HCEC 1CT (cell line): ENCODE measurements around the gene DDHD1.
A peak's percentile ranks its signal among the peaks of the same experiment; 100 is the strongest.
"Not testable (repeated sequence)": the region's sequence is repeated elsewhere in the genome, so short reads cannot be mapped to it uniquely, and the experiment has no call there.

Experiments used
- DNase-seq: peaks from one replicate; pipeline ENCODE4 v3.0.0-alpha.2; 2017

The DDHD1 gene

DNA sequence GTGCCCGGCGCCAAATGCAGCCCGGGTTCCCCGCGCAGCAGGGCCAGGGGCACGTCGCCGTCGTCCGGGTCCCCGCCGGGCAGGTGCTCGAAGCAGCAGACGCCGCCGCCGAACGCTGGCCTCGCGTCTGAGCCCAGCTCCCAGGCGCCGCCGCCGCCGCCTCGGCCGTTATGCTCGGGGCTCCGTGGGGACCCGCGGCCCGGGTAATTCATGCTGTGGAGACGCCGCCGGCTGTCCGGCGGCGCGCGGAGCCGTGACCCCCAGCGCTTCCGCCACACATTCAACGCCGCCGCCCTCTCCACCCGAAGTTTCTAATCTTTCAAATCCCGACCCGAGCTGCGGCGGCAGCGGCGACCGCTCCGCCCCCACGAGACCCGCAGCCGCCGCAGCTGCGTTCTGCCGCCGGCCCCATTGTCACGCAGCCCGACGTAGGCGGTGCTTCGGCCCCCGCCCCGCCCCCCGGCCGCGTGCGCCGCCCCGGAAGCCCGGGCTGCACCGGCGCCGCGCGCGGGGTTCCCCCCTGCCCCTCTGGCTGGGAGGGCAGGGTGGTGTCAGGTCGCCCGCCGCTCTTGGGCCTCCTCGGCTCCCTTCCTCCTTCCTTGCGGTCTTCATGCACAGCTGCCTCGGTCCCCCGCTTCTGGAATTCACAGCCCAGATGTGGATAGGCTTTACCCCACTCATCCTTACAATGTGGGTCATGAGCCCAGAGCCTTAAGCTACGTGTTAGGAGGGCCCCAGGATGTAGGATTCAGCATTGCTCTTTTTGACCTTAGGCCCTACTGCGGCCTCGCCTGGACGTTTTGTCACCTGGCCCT lies at the start of gene DDHD1:
Gene DDHD1, minus strand, starts transcription at position 437 of the 815 bp plus-strand sequence. Its CDS starts 225 bp downstream, at position 212.
- peak; percentile 61 for DNase-seq

DNA sequence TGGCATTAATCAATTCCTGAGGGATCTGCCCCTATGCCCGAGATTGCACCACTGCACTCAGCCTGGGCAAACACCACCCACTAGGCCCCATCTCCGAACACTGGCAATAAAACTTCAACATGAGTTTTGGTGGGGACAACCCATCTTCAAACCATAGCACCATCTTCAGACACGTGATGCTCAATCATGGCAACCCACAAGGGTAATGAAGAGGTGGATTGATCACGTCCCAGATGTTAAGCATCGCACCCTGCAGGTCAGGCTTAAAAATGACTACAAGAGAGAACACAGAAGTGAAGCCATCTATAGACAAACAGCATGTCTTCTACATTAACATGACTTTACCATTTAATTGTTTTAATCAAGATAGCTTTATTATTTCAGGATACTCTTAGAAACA lies 42.8 kb upstream of the DDHD1 start:
- DNase-seq = no peak

GRCh38 chr14:53193193-53193592 lies 40.1 kb upstream of the DDHD1 start:
- no peak for DNase-seq

- DNase-seq = no peak
These were observed 39.1 kb upstream of the DDHD1 start for GRCh38 chr14:53192052-53192760.

- DNase-seq = peak; percentile 17
These were observed 37.8 kb upstream of the DDHD1 start for GRCh38 chr14:53190938-53191337.

DNA sequence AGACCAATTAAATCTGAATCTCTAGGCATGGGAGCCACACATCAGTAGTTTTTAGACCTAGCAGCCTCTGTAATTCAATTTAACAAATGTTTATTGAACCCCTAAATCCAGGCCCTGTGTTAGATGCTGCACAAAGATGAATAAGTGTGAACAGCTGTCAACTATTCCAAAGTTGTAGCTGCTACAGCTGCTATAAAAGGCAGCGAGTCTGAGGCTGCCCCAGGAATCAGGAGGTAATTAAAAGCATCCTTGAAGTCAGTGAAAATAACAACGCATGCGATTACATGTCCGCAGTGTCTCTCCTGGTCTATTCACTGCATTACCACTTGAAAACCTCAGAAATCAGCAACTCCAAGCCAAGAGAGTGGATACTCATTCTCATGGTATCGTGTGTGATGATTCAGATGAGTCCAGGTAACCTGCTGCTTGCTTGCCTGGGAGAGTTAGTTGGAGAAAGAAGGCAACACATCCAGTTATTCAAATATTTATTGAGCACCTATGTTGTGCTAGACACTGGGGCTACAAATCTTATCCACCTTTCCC lies 34.9 kb upstream of the DDHD1 start:
- DNase-seq = no peak

GRCh38 chr14:53186532-53186931 lies 33.4 kb upstream of the DDHD1 start:
- DNase-seq = no peak

GRCh38 chr14:53183611-53184010 lies 30.5 kb upstream of the DDHD1 start:
- DNase-seq = peak; percentile 1

DNA sequence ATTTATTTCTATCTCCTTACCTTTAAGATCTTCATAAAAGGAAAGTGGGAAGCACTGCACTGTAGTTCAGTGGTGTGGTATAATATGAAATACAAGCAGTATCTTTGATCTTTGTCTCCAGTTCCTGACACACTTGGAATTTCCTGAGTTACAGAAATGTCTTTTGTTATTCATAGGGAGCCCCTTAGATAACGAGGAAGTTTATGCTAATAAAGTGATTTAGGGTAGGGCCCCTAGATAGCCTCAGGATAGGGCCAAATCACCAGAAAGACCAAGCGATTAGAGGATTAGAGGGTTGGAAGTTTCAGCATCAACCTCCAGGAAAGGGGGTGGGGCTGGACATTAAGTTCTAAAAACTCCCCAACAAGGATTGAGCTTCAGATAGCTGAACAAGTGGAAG lies 29.9 kb upstream of the DDHD1 start:
- DNase-seq = no peak

DNA sequence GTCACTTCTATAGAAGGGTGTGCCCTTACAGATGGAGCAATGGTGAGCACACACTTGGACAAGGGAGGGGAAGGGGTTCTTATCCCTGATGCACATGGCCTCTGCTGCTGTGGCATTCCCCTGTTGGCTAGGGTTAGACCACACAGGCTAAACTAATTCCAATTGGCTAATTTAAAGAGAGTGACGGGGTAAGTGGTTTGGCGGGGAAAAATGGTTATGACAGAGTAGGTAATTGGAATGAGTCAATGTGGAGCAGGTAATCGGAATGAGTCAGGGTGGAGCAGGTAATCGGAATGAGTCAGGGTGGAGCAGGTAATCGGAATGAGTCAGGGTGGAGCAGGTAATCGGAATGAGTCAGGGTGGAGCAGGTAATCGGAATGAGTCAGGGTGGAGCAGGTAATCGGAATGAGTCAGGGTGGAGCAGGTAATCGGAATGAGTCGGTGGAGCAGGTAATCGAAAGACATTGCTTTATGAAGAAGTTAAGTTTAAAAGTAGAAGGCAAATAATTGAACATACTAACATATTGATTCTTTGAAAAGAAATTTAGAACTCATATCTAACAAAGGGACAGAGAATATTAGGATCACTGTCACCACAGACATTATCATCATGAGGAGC lies 28.4 kb upstream of the DDHD1 start:
- DNase-seq = not testable (repeated sequence)

- peak; percentile 28 for DNase-seq
These were observed 27.4 kb upstream of the DDHD1 start for GRCh38 chr14:53180272-53181221.

DNA sequence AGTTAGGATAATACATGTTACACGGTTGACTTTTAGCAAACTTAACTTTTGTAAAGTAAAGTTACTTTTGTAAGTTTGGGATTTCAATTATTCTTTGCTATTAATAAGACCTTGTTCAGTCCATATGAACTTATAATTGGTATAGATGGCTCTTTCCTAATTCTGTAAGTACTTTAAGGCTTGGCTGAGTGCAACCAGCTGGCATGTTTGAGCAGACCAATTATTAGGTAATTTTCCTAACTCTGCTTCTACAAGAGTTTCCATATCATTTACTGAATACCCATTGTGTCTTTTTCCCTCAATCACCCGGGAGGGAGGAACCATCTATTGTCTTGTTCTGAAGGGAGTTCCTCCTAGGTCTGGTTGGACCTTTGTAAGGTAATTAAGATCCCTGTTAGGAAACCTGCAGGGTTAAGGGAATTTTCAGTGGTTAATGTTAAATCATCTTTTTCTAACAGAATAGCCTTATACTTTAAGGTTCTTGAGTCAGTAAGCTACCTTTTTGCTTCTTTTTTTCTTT lies 26.4 kb upstream of the DDHD1 start:
- DNase-seq = not testable (repeated sequence)

DNA sequence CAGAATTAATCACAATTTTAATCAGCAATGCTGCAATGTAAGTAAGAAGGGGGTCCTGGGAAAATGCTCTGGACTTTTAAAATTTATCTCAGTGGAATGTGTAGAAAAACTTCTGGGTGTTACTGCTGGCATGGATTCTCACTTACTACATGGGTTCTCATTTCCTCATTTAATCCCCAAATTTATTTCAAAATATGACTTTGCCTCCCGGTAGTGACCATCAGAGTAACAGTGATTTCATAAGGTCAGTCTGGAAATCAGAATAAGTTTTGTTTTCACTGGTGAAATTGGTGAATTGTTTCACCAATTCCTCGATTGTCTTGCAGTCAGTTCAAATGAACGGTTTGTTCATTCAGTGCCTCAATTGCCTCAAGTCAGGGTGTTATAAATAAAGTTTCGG lies 22.3 kb upstream of the DDHD1 start:
- no peak for DNase-seq

DNA sequence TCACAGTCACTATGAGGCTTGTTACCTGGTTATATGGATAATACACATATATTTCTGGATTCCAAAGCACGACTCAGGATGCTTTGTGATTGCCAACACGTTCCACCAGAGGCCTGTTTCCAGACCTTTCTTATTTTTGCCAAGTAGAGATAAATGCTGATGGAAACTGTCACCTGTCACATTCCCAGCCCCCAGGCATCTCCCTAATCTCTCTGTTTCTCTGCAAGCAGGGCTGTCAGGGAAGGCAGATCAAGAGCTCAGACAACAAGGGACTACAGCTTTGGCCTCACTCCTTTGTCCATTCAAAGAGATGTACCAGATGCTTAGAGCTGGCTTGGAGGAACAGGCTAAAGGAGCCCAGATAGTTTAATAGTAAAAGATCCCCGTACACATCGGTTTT lies 21.8 kb upstream of the DDHD1 start:
- DNase-seq = no peak

DNA sequence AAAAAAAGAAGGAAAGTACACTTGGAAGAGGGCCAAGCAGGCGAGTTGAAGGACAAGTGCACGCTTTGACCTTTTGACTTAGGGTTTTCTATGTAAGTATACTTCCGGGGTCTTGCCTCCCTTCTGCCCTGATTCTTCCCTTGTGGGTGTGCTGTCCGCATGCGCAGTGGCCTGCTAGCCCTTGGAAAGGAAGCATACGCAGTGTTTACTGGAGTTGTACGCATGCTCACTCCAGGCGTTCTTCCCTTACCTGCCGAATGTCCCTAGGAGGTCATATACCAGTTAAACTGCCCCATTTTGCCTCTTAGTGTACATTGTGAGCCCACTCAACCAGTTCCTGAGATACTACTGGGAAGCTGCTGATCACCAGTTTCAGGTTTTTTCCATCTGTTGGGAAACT lies 15.7 kb upstream of the DDHD1 start:
- no peak for DNase-seq

- DNase-seq = peak; percentile 15
These were observed 14.6 kb upstream of the DDHD1 start for GRCh38 chr14:53167602-53168328.

DNA sequence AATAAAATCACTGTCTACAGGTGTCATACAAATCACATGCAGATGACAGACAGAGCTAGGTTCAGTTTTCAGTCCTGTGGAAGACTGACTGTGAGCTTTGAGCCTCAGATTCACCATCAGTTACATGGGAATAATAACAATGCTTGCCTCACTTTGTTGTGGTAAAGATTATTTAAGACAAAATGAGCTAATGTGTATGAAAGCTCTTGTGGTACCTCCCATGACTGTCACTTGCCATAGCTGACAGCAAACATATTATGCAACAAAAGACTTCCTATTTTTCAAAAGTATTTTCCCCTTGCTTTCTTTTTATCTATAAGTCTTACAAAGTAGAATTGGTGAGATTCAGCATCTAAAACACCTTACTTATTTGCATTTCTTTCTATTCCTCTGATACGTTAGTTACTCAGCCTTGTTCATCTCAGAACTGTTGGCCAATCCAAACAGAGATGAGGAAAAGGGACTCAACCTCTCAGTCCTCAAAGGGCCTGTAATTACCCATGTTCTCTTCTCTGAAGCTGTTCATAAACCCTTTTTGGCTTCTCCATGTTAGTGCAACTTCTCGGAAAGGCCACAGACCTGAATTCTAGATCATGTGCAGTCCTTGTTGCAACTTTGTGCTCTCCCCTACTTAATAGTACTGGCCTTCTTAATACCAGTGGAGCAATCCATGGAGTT lies 8.8 kb upstream of the DDHD1 start:
- no peak for DNase-seq

DNA sequence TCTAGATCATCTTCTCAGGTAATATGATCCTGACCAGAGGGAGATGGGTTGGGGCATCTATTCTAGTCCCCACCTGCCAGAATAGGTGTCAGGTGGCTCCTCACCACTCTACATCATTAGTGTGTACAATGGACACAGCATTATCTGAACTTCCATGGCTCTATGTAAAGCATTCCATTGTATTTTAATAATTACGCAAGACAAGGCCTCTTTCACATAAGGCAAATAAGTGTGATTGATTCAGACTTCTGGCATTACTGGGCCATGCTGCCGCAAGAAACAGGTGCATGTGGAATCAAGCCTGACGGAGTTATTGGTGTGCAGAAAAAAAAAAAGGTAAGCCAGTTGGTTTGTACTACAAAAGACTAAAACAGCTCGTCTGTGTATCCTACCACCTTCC lies 3.1 kb upstream of the DDHD1 start:
- DNase-seq = no peak

GRCh38 chr14:53153702-53154112 lies 584 bp upstream of the DDHD1 start:
- no peak for DNase-seq

DNA sequence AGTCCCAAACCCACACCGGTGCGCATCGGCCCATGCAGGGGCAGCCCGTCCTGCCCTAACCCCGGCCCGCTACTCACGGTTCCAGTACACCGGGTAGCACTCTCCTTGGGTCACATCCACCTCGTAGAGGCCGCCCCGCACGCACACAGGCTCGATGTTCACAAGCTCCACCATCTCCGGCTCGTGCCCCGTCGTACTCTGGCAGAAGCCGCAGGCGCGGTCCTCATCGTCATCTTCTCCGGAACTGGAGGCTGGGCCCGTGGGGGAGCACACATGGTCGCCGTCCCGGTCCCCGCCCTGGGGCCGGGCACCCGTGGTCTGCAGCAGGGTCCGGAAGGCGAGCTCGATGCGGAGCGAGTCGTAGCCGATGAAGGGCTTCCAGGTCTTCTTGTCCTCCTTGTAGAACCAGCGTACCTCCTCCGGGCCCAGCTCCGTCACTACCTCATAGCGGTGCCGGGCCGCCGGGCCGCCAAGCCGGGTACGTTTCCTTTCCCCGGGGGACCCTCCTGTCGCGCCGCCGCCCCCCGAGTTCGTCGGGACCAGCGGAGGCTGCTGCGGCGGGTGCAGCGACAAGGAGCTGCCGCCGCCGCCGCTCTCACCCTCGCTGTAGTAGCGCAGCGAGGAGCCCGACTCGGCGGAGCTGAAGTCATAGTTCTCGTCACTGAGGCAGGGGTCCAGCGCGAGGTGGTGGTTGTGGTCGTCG lies 788 bp downstream of the DDHD1 start:
- DNase-seq = peak; percentile 22
